Hepatocyte (in vitro differentiated cells): ENCODE data around the gene NAP1L1. TPM values are rescaled to one million over a fixed set of nuclear protein-coding genes. Genes with fewer than 3 reads are reported as not detected.
A peak's percentile ranks its signal among the peaks of the same experiment; 100 is the strongest.

ENCODE experiments used
- DNase-seq: peaks from one replicate; pipeline ENCODE4 v3.0.0-alpha.2; 2016; ENCODE audit warnings: low spot score
- H2AFZ ChIP-seq: fragments of 200-600 bp; sonication (generic); 2 replicates; pipeline ENCODE4 v1.6.0; 2016; ENCODE audit warnings: antibody characterized with exemption, mild to moderate bottlenecking
- H3K27ac ChIP-seq: fragments of 200-600 bp; sonication (generic); 2 replicates; pipeline ENCODE4 v1.5.1; 2016; ENCODE audit warnings: mild to moderate bottlenecking
- H3K27me3 ChIP-seq: fragments of 200-600 bp; sonication (generic); 2 replicates; pipeline ENCODE4 v1.6.1; 2016
- H3K36me3 ChIP-seq: fragments of 200-600 bp; sonication (generic); replicated peaks from 2 replicates; pipeline ENCODE4 v1.5.1; 2016; ENCODE audit warnings: low read depth; ENCODE audit not compliant: insufficient read depth
- H3K4me1 ChIP-seq: fragments of 200-600 bp; sonication (generic); 2 replicates; pipeline ENCODE4 v1.5.1; 2016; ENCODE audit warnings: mild to moderate bottlenecking, moderate library complexity; ENCODE audit not compliant: insufficient read depth
- H3K4me2 ChIP-seq: fragments of 200-600 bp; sonication (generic); 2 replicates; pipeline ENCODE4 v1.6.0; 2016
- H3K4me3 ChIP-seq: fragments of 200-600 bp; sonication (generic); 2 replicates; pipeline ENCODE4 v1.5.1; 2016; ENCODE audit warnings: mild to moderate bottlenecking
- H3K79me2 ChIP-seq: fragments of 200-600 bp; sonication (generic); 2 replicates; pipeline ENCODE4 v1.6.0; 2017; ENCODE audit warnings: mild to moderate bottlenecking
- H3K9me2 ChIP-seq: fragments of 200-600 bp; sonication (generic); replicated peaks from 2 replicates; pipeline ENCODE4 v1.6.0; 2017; ENCODE audit warnings: mild to moderate bottlenecking; ENCODE audit not compliant: insufficient read depth
- H3K9me3 ChIP-seq: fragments of 200-600 bp; sonication (generic); 2 replicates; pipeline ENCODE4 v1.5.1; 2016; ENCODE audit warnings: low read depth, mild to moderate bottlenecking
- H4K20me1 ChIP-seq: fragments of 200-600 bp; sonication (generic); 2 replicates; pipeline ENCODE4 v1.6.0; 2016; ENCODE audit warnings: mild to moderate bottlenecking; ENCODE audit not compliant: insufficient read depth, poor library complexity, severe bottlenecking
- EZH2 ChIP-seq: fragments of 200-600 bp; sonication (generic); IDR thresholded peaks from 2 replicates; pipeline ENCODE4 v1.6.1; 2016; ENCODE audit warnings: antibody characterized with exemption, mild to moderate bottlenecking, borderline replicate concordance
- EZH2phosphoT487 ChIP-seq: fragments of 200-600 bp; sonication (generic); IDR thresholded peaks from one replicate; pipeline ENCODE4 v1.6.1; 2018; ENCODE audit warnings: antibody characterized with exemption, mild to moderate bottlenecking, low read depth, moderate library complexity; ENCODE audit not compliant: unreplicated experiment, severe bottlenecking
- WGBS: methylation state at CpG from one replicate; pipeline ENCODE4 v1.1.6; 2016; ENCODE audit warnings: low lambda C conversion rate; ENCODE audit errors: missing lambda C conversion rate; 5-methylcytosine and 5-hydroxymethylcytosine counted together
- polyA plus RNA-seq: library from polyadenylated mRNA; unstranded; fragments of >200 nt; fragmentation: Nextera tagmentation; extraction: Ambion mirVana; gene quantifications from 2 replicates; pipeline ENCODE4 v1.2.1, GENCODE V29; 2016
- total RNA-seq: library from RNA; depleted of rRNA; stranded (reverse); fragments of >200 nt; gene quantifications from 2 replicates; pipeline ENCODE4 v1.2.3, GENCODE V29; 2014
- TF ChIP-seq, protein P1 (sequence below): fragments of 200-600 bp; sonication (generic); IDR thresholded peaks from 2 replicates; pipeline ENCODE4 v1.5.1; 2016; ENCODE audit warnings: antibody characterized with exemption, mild to moderate bottlenecking; ENCODE audit not compliant: poor library complexity

The NAP1L1 gene, protein sequence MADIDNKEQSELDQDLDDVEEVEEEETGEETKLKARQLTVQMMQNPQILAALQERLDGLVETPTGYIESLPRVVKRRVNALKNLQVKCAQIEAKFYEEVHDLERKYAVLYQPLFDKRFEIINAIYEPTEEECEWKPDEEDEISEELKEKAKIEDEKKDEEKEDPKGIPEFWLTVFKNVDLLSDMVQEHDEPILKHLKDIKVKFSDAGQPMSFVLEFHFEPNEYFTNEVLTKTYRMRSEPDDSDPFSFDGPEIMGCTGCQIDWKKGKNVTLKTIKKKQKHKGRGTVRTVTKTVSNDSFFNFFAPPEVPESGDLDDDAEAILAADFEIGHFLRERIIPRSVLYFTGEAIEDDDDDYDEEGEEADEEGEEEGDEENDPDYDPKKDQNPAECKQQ
- total RNA-seq (352 and 402 TPM in 2 replicates), polyA plus RNA-seq (117 and 122 TPM in 2 replicates)

- Histone ChIP-seq H3K27ac (peak within 1 kb of the TSS; percentile 99), H3K4me2 (peak within 1 kb of the TSS; percentile 81), H3K4me1 (peaks cover 8% of the 10 kb centered on the region), H3K27me3 (no peaks in the 10 kb centered on the region), H3K4me3 (peak within 1 kb of the TSS; percentile 71), H3K36me3 (no peaks in the 10 kb centered on the region), H3K9me3 (no peaks in the 10 kb centered on the region), H3K9me2 (no peaks in the 10 kb centered on the region), H2AFZ (peak within 1 kb of the TSS; percentile 72), H3K79me2 (peaks cover 45% of the 10 kb centered on the region), H4K20me1 (peaks cover 41% of the 10 kb centered on the region)
- 1% methylated on average over 81 of the region's 100 CpGs for WGBS
- TF ChIP-seq EZH2 (no peak), EZH2phosphoT487 (no peak)
- TF ChIP-seq, protein P1, sequence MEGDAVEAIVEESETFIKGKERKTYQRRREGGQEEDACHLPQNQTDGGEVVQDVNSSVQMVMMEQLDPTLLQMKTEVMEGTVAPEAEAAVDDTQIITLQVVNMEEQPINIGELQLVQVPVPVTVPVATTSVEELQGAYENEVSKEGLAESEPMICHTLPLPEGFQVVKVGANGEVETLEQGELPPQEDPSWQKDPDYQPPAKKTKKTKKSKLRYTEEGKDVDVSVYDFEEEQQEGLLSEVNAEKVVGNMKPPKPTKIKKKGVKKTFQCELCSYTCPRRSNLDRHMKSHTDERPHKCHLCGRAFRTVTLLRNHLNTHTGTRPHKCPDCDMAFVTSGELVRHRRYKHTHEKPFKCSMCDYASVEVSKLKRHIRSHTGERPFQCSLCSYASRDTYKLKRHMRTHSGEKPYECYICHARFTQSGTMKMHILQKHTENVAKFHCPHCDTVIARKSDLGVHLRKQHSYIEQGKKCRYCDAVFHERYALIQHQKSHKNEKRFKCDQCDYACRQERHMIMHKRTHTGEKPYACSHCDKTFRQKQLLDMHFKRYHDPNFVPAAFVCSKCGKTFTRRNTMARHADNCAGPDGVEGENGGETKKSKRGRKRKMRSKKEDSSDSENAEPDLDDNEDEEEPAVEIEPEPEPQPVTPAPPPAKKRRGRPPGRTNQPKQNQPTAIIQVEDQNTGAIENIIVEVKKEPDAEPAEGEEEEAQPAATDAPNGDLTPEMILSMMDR, result no peak
- DNase-seq, result peak; percentile 98
Observed at GRCh38 chr12:76083904-76084862, at the start of gene NAP1L1. Gene NAP1L1, minus strand, starts transcription at chr12:76084685. Its CDS starts 10,466 bp downstream, at chr12:76074219.

DNA sequence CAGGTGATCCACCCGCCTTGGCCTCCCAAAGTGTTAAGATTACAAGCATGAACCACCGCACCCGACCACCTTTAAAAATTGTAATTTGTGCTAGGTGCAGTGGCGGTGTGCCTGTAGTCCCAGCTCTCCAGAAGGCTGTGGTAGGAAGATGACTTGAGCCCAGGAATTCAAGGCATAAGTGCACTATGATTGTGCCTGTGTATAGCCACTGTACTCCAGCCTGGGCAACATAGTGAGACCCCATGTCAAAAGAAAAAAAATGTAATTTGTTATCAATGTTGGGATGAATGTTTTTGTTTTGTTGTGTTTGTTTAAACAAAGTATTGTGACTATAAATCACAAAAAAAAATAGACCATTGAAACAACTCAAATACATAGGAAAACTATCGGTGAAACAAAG, 43.1 kb upstream of the NAP1L1 start:
- no peak for TF ChIP-seq EZH2
- TF ChIP-seq EZH2phosphoT487, result no peak
- TF ChIP-seq, protein P1, result no peak
- DNase-seq, result no peak
- Histone ChIP-seq H3K4me2 (no peak overlapping the region), H3K9me3 (no peaks in the 10 kb centered on the region), H3K4me1 (no peaks in the 10 kb centered on the region), H4K20me1 (no peaks in the 10 kb centered on the region), H2AFZ (no peak overlapping the region), H3K27ac (no peak overlapping the region), H3K27me3 (no peaks in the 10 kb centered on the region), H3K4me3 (no peak overlapping the region), H3K9me2 (no peaks in the 10 kb centered on the region), H3K79me2 (no peaks in the 10 kb centered on the region), H3K36me3 (no peaks in the 10 kb centered on the region)
- 94% methylated on average over 5 of the region's 5 CpGs for WGBS

GRCh38 chr12:76124456-76124855, 40.0 kb upstream of the NAP1L1 start:
- Histone ChIP-seq H3K4me1 (no peaks in the 10 kb centered on the region), H3K36me3 (no peaks in the 10 kb centered on the region), H3K4me3 (no peak overlapping the region), H3K9me2 (no peaks in the 10 kb centered on the region), H2AFZ (no peak overlapping the region), H4K20me1 (no peaks in the 10 kb centered on the region), H3K4me2 (no peak overlapping the region), H3K79me2 (no peaks in the 10 kb centered on the region), H3K9me3 (no peaks in the 10 kb centered on the region), H3K27me3 (no peaks in the 10 kb centered on the region), H3K27ac (no peak overlapping the region)
- no peak for DNase-seq
- WGBS, result 77% methylated on average over 5 of the region's 5 CpGs
- no peak for TF ChIP-seq EZH2phosphoT487
- TF ChIP-seq, protein P1, result no peak
- no peak for TF ChIP-seq EZH2
